Skeletal muscle tissue (tissue), 4 donors: ENCODE results near the gene B3GALT6. TPM values are rescaled to one million over a fixed set of nuclear protein-coding genes. Genes with fewer than 3 reads are reported as not detected.

Experiments used
- H3K27ac ChIP-seq: one replicate; pipeline ENCODE4 v1.7.0; 2013; ENCODE audit warnings: mild to moderate bottlenecking, low read depth, low read length, inconsistent platforms
- H3K27me3 ChIP-seq, 3 donors: one replicate each; pipeline ENCODE4 v1.7.0; 2013; ENCODE audit warnings: low read length in 3 of 3; ENCODE audit not compliant: control insufficient read depth in 3 of 3, insufficient read depth in 3 of 3
- H3K36me3 ChIP-seq, 3 donors: one replicate each; pipeline ENCODE4 v1.7.0; 2013; ENCODE audit warnings: low read length in 3 of 3; ENCODE audit not compliant: control insufficient read depth in 3 of 3, insufficient read depth in 3 of 3
- H3K4me1 ChIP-seq, 3 donors: one replicate each; pipeline ENCODE4 v1.7.0; 2013; ENCODE audit warnings: low read length in 3 of 3, mild to moderate bottlenecking in 3 of 3; ENCODE audit not compliant: control insufficient read depth in 3 of 3, insufficient read depth in 3 of 3
- H3K4me3 ChIP-seq, 3 donors: one replicate each; pipeline ENCODE4 v1.7.0; 2013; ENCODE audit warnings: low read length in 3 of 3
- H3K9ac ChIP-seq, 3 donors: one replicate each; pipeline ENCODE4 v1.7.0; 2013; ENCODE audit warnings: low read length in 3 of 3, mild to moderate bottlenecking in 3 of 3, moderate library complexity in 2 of 3, low read depth in 1 of 3
- H3K9me3 ChIP-seq, 3 donors: one replicate each; pipeline ENCODE4 v1.7.0; 2013; ENCODE audit warnings: low read length in 3 of 3; ENCODE audit not compliant: control insufficient read depth in 3 of 3
- total RNA-seq: library from RNA; depleted of rRNA; stranded (reverse); fragments of >200 nt; gene quantifications from one replicate; pipeline ENCODE4 v1.2.3, GENCODE V29; 2014
- donor health status: Osteomylitis.

B3GALT6 gene
- total RNA-seq, 1 donor from 2014 or later = 10.4 TPM

GRCh38 chr1:1273512-1274298 lies 41.7 kb downstream of the B3GALT6 start, which contains the start of gene UBE2J2:
Gene UBE2J2, minus strand, starts transcription at chr1:1273854. Its CDS starts 5,862 bp downstream, at chr1:1267992.
- Histone ChIP-seq H3K36me3 (peaks cover 0 to 3% (median 3%) of the 10 kb centered on the region in 3 donors), H3K9me3 (no peaks in the 10 kb centered on the region), H3K27ac (peak within 1 kb of the TSS; percentile 69), H3K4me3 (peak within 1 kb of the TSS; percentile 86 to 93 (median 90)), H3K4me1 (peaks cover 38 to 48% (median 40%) of the 10 kb centered on the region in 3 donors), H3K9ac (peak within 1 kb of the TSS; percentile 90 to 98 (median 95)), H3K27me3 (no peaks in the 10 kb centered on the region)

DNA sequence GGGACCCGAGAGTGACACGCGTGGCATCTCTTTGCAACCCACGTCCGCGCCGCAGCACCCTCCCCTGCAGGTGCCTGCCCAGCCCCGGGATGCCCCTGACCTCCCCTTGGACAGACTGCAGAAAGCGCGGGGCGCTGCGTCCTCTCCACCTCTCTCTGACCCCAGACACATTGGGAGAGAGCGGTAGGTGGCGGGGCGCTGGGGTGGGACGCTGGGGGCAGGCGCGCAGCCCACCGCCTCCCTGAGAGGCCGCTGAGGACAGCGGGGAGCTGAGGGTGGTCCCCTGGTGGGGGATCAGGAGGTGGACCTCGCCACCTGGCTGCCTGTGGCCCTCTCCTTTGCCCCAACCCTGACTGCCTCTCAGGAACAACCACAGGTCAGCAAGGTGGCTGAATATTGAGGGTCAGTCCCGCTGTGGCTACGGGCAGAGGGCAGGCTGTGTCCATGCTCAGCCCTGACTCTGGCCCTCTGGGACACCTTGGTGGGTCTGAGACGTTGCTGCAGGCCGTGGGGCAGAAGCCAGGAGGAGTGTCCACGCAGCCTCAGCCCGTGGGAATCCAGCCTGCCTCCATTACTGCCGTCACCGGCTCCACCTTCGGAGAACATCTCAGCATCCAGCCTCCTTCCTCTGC lies 42.4 kb downstream of the B3GALT6 start:
- H3K4me1 ChIP-seq = peaks cover 38 to 48% (median 40%) of the 10 kb centered on the region in 3 donors
- no peaks in the 10 kb centered on the region for H3K27me3 ChIP-seq
- H3K27ac ChIP-seq = no peak overlapping the region
- H3K9ac ChIP-seq = peak overlapping the region; percentile 74 to 87 (median 81)
- peak overlapping the region; percentile 83 to 93 (median 84) for H3K4me3 ChIP-seq
- H3K9me3 ChIP-seq = no peaks in the 10 kb centered on the region
- H3K36me3 ChIP-seq = peaks cover 0 to 3% (median 3%) of the 10 kb centered on the region in 3 donors

DNA sequence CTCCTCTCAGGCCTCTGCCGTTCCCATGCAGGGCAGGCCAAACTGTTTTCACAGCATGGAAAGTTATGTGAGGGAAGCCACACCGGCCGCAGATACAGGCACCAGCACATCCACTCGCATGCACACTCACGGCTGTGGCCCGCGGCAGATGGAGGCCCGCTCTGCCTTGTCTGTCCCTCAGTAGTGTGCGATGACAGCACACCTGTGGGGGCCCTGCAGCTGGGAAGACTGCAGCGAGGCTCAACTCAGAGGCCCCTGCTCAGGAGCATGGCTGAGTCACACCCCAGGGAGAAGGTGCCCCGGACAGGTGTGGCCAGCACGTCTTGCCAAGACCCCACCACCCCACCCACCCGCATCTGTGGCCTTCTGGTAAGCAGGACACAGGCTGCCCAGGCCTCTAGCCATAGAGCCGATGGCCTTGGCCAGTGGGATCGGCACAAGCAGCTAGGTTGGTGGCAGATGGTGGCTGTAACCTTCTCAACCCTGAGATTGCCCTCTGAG lies 42.9 kb downstream of the B3GALT6 start:
- H3K9me3 ChIP-seq = no peaks in the 10 kb centered on the region
- peak overlapping the region; percentile 83 to 93 (median 84) for H3K4me3 ChIP-seq
- H3K27ac ChIP-seq = no peak overlapping the region
- no peaks in the 10 kb centered on the region for H3K27me3 ChIP-seq
- peaks cover 35 to 44% (median 37%) of the 10 kb centered on the region in 3 donors for H3K4me1 ChIP-seq
- peaks cover 0 to 3% (median 3%) of the 10 kb centered on the region in 3 donors for H3K36me3 ChIP-seq
- H3K9ac ChIP-seq = peak overlapping the region; percentile 74 to 87 (median 81)

DNA sequence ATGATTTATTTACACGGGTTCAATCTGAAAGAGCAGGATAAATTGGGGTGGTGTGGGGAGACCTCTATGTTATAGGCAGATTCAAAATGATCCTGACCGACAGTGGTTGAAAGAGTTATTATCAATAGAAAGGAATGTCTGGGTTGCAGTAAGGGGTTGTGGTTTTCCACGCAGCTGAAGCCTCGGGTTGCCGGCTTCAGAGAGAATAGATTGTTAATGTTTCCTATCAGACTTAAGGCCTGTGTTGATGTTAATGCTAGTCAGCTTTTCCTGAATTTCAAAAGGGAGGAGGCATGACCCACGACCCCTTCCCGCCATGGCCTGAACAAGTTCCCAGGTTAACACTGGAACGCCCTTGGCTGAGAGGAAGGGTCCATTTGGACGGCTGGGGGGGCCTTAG lies 43.8 kb downstream of the B3GALT6 start:
- no peak overlapping the region for H3K9ac ChIP-seq
- H3K27ac ChIP-seq = no peak overlapping the region
- peaks cover 26 to 36% (median 28%) of the 10 kb centered on the region in 3 donors for H3K4me1 ChIP-seq
- no peaks in the 10 kb centered on the region for H3K9me3 ChIP-seq
- H3K36me3 ChIP-seq = peaks cover 0 to 3% (median 0%) of the 10 kb centered on the region in 3 donors
- no peaks in the 10 kb centered on the region for H3K27me3 ChIP-seq
- no peak overlapping the region for H3K4me3 ChIP-seq

- Histone ChIP-seq H3K36me3 (no peaks in the 10 kb centered on the region), H3K9me3 (no peaks in the 10 kb centered on the region), H3K9ac (no peak overlapping the region), H3K4me1 (peaks cover 6 to 25% (median 11%) of the 10 kb centered on the region in 3 donors), H3K27ac (no peak overlapping the region), H3K4me3 (no peak overlapping the region), H3K27me3 (peaks cover 0 to 2% (median 0%) of the 10 kb centered on the region in 3 donors)
These were observed 46.6 kb downstream of the B3GALT6 start for GRCh38 chr1:1278620-1279019.

GRCh38 chr1:1279028-1279427 lies 47.0 kb downstream of the B3GALT6 start:
- H3K36me3 ChIP-seq = no peaks in the 10 kb centered on the region
- no peak overlapping the region for H3K4me3 ChIP-seq
- no peak overlapping the region for H3K9ac ChIP-seq
- H3K27ac ChIP-seq = no peak overlapping the region
- peaks cover 6 to 25% (median 11%) of the 10 kb centered on the region in 3 donors for H3K4me1 ChIP-seq
- H3K9me3 ChIP-seq = no peaks in the 10 kb centered on the region
- peaks cover 0 to 4% (median 0%) of the 10 kb centered on the region in 3 donors for H3K27me3 ChIP-seq

GRCh38 chr1:1280782-1281481 lies 48.9 kb downstream of the B3GALT6 start:
- no peak overlapping the region for H3K4me3 ChIP-seq
- no peak overlapping the region for H3K9ac ChIP-seq
- H3K36me3 ChIP-seq = no peaks in the 10 kb centered on the region
- H3K27ac ChIP-seq = no peak overlapping the region
- H3K9me3 ChIP-seq = no peaks in the 10 kb centered on the region
- peaks cover 13 to 20% (median 14%) of the 10 kb centered on the region in 3 donors for H3K27me3 ChIP-seq
- H3K4me1 ChIP-seq = peaks cover 0 to 12% (median 2%) of the 10 kb centered on the region in 3 donors

- peaks cover 0 to 12% (median 2%) of the 10 kb centered on the region in 3 donors for H3K4me1 ChIP-seq
- no peak overlapping the region for H3K9ac ChIP-seq
- H3K27me3 ChIP-seq = peaks cover 21 to 28% (median 22%) of the 10 kb centered on the region in 3 donors
- H3K27ac ChIP-seq = no peak overlapping the region
- no peaks in the 10 kb centered on the region for H3K36me3 ChIP-seq
- no peak overlapping the region for H3K4me3 ChIP-seq
- H3K9me3 ChIP-seq = no peaks in the 10 kb centered on the region
These were observed 49.7 kb downstream of the B3GALT6 start for GRCh38 chr1:1281533-1282321.

DNA sequence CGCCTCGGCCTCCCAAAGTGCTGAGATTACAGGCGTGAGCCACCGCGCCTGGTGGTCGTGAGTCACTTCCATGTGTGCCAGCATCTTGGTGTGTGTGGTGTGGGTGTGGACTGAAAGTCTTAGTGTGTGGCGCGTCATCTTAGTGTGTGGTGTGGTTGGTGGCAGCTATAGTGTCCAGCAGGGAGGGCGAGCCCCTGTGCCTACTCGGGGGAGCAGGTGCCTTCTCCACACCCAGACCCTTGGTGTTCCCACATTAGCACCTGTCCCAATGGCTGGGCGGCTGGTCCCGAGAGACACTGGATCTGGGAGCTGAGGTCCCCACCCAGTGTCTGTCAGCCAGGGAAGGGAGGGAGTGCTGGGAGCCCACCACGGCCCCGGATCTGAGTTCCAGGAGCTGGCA lies 51.0 kb downstream of the B3GALT6 start:
- Histone ChIP-seq H3K27me3 (peaks cover 31 to 39% (median 33%) of the 10 kb centered on the region in 3 donors), H3K9ac (no peak overlapping the region), H3K4me3 (no peak overlapping the region), H3K36me3 (no peaks in the 10 kb centered on the region), H3K4me1 (peaks cover 0 to 12% (median 2%) of the 10 kb centered on the region in 3 donors), H3K27ac (no peak overlapping the region), H3K9me3 (no peaks in the 10 kb centered on the region)
